HFF-Myc (cell line): ENCODE data around the gene SH3RF3.

Experiments
- DNase-seq: peaks from one replicate; pipeline ENCODE4 v3.0.0-alpha.2; 2011; ENCODE audit warnings: low read depth; ENCODE audit errors: extremely low read depth
- H3K4me3 ChIP-seq: replicated peaks from 2 replicates; pipeline ENCODE4 v1.5.1; 2011; ENCODE audit warnings: low read depth, mild to moderate bottlenecking, control low read depth, low read length
- CTCF ChIP-seq: IDR thresholded peaks from 2 replicates; pipeline ENCODE4 v1.5.1; 2012; ENCODE audit warnings: mild to moderate bottlenecking, low read depth, low read length, control low read depth; ENCODE audit errors: missing control alignments

Gene SH3RF3

GRCh38 chr2:109205447-109205846 lies 76.4 kb downstream of the SH3RF3 start:
- H3K4me3 ChIP-seq, result no peak overlapping the region
- no peak for TF ChIP-seq CTCF
- no peak for DNase-seq

- TF ChIP-seq CTCF, result no peak
- no peak for DNase-seq
- H3K4me3 ChIP-seq, result no peak overlapping the region
Observed at GRCh38 chr2:109206569-109207146, 77.7 kb downstream of the SH3RF3 start.

- H3K4me3 ChIP-seq, result no peak overlapping the region
- DNase-seq, result no peak
- TF ChIP-seq CTCF, result no peak
Observed at GRCh38 chr2:109207176-109207575, 78.2 kb downstream of the SH3RF3 start.

- TF ChIP-seq CTCF, result no peak
- DNase-seq, result peak; percentile 93
- no peak overlapping the region for H3K4me3 ChIP-seq
Observed at GRCh38 chr2:109208071-109208950, 79.3 kb downstream of the SH3RF3 start.

GRCh38 chr2:109208951-109209335 lies 79.9 kb downstream of the SH3RF3 start:
- DNase-seq, result no peak
- no peak for TF ChIP-seq CTCF
- H3K4me3 ChIP-seq, result no peak overlapping the region

- DNase-seq, result peak; percentile 36
- H3K4me3 ChIP-seq, result no peak overlapping the region
Observed at GRCh38 chr2:109209412-109209811, 80.4 kb downstream of the SH3RF3 start.

More at GRCh38 chr2:109209412-109209811, 80.4 kb downstream of the SH3RF3 start:
- no peak for TF ChIP-seq CTCF
